NCI-H526 treated with DMSO at 0.1 percent for 48 hours (cell line): ENCODE data around the gene IGF2BP2.
"Not testable (repeated sequence)": the region's sequence is repeated elsewhere in the genome, so short reads cannot be mapped to it uniquely, and the experiment has no call there.

Source experiments
- DNase-seq: peaks from one replicate; lab custom pipeline; 2025; lab: John Stamatoyannopoulos, UW

Gene IGF2BP2

GRCh38 chr3:185659942-185660921 is 164.6 kb downstream of the IGF2BP2 start:
- peak; percentile 20 for DNase-seq

DNA sequence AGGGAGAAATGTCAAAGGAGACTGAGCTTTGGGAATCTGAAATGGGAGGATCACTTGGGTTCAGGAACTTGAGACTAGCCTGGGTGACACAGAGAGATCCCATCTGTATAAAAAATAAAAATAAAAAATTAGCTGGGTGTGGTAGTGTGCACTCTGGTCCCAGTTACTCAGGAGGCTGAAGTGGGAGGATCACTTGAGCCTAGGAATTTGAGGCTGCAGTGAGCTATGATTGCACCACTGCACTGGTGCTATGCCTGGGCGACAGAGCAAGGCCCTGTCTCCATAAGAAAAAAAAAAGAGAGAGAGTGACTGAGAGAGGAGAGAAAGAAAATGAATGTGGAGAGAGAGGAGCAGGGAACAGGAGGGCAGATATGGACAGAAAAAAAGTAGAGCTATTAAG is 165.9 kb downstream of the IGF2BP2 start:
- no peak for DNase-seq

- DNase-seq, result no peak
These were observed 166.3 kb downstream of the IGF2BP2 start for GRCh38 chr3:185658504-185658912.

- DNase-seq, result no peak
These were observed 166.9 kb downstream of the IGF2BP2 start for GRCh38 chr3:185657691-185658503.

DNA sequence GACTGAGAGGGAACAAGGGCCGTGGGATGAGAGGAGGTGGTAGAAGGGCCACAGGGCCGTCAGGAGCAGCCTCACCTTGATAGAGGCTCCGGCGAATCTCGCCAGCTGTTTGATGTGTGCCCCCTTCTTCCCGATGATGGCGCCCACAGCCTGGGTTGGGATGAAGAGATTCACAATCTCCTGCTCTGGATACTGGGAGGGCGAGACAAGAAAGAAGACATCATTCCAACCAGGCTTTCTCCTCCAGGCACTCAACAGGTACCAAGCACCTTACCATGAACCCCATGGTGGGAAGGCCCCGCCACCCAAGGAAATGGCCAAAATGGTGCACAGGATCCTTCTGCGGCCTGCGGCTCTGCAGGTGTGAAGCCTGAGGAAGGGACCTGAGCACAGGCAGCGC is 167.6 kb downstream of the IGF2BP2 start:
- DNase-seq, result no peak

- DNase-seq, result no peak
These were observed 168.5 kb downstream of the IGF2BP2 start for GRCh38 chr3:185656321-185656840.

DNA sequence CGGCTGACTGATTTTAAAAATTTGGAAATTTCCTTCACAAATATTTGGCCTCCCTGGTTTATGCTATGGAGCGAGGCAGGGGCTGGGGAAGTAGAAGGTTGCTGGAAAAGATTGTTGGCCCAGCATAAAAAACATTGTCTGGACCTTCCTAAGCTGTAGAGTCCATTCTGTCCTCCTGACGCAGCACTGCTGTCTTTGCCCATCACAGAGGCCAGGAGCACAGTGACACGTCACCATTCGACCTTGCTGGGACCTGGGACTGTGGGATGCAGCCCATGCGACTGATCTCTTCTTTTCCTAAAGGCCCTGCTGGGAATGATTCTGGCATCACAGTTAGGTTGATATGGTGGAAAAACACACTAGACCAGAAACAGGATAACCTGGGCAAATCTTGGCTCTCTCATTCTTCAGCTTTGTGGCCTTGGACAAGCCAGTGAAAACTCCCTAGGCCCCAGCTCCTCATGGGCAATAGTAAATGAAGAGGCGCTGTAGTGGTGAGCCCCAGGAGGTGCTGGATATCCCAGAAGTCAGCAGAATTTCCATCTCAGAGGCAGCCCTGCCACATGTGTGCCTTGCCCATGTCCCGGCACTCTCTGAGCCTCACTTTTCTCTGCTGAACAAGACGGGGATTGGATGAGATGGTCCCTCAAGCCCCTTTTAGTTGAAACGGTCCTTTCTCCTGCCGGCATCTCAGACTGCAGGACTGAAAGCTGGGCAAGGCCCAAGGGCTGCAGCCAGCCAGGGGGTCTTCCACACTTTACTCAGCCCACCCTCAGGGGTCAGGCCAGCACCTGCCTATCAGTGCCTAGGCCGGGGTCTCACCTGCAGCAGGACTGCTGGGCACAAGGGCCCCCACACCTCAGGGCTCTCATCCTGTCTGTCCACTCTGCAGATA is 169.2 kb downstream of the IGF2BP2 start:
- no peak for DNase-seq

DNA sequence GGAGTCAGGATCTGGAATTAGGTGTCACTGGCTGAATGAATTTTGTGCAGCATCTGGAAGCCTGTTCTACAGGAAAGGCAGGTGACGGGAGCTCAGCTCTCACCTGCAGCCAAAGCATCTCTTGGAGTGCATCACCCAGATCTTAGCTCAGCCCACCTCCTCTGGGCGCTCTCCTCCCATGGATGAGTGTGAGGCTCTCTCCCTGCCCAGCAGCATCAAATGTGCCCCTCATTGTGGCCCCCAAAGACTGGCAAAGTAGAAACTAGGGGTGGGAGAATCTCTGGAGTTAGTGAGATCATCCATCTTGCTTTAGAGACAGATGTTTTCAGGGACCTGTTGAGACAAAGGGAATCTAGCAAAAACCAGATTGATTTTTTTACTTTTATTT is 170.1 kb downstream of the IGF2BP2 start:
- no peak for DNase-seq

DNA sequence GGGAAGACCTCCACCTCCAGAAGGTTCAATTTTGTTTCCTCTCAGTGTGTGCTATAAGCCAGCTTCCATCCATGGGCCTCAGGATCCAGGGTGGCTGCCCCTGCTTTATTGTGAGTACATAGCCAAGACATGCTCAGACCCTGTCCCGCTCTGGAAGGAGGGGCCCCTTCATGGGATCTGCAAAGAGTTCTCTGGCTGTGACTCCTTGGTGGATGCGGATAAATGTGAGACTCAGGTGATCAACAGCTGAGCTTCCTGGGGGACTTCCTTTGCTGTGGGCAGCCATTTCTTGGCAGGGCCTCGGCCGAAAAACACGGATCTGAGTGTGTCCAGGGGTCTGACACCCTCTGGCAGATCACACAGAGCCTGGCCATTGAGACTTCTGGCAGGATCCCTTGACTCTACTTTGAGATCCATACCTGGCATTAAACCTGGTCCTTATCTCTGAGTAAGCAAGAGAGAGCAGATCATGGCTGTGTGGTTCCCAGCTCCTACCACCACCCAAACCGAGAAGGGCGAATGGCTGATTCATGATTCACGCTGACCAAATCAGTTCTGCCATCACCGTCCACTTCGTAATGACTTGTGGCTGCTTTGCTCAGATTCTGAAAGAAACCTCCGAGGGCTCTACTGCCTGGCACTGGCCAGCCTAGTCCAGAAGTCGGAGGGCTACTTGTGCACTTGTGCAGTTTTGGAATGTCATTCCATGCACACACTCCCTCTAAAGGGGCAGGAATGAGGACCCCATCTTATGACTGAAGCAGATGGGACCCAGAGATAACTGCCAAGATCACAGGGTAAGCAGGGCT is 170.7 kb downstream of the IGF2BP2 start:
- no peak for DNase-seq

GRCh38 chr3:185651971-185652370 is 172.9 kb downstream of the IGF2BP2 start:
- DNase-seq, result no peak

DNA sequence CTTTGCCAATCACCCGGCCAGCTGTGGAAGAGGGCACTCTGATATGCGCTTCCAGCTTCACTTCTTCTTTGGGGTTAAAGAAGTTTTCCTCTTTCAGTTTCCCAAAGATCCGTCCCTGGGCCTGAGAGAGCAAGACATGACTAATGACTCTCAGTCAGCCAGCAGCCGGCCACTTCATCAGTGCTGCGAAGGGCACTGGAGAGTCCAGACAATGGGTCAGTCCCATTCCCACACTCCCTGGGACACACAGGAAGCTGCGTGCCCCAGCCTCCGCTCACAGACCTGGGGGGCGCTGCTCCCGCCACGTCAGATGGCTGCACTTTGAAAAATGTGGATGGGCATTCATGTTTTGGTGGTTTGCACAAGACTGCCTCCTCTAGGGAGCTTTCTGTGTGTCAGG is 175.4 kb downstream of the IGF2BP2 start:
- no peak for DNase-seq

DNA sequence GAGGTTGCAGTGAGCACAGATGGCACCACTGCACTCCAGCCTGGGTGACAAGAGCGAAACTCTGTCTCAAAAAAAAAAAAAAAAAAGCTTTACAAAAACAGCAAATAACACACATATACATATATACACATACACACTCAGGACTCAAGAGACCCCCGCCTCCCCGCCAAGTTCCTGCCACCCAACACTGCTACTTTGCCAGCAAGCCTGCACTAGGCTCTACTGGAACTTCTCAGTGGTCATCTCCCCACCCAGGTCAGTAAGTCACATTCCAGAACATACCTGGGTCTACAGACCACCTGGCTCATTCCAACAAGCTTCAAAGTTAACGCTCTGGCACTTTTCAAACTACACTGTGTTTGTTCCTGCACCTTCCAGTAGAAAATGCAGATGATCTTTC is 176.4 kb downstream of the IGF2BP2 start:
- DNase-seq, result no peak

- no peak for DNase-seq
These were observed 177.0 kb downstream of the IGF2BP2 start for GRCh38 chr3:185647880-185648210.

DNA sequence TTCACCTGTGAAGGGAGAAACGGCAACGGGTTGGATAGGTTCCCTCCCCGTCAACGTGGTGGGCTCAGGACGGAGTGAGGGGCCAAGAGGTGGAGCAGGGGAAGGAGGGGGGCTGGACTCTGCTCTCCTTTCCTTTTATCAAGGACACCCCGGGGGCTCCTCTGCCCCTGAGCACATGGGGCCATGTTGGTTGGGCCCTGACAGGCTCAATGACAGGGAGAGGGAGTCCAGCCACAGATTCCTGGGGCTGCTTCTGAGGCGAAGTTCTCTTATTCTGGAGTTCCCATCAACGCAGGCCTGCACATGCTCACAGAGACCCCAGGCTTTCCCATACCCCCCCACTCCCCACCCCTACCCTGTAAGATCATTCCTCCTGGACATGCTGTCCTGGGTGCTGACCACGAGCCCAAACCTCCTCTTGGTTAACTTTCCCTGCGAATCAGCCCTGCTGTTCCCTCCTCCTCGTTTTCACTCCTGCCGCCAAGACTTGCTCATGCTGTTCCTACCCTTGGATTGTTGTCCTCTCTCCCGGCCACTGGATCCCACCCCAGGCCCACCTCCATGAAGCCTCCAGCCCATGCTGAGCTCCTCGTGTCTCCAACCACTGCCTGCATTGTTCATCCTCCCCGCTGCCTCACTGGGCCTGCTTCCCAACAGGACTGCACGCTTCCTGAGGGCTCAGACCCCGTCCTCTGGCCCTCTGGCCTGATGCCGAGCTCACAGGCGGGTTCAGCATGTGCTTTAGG is 177.5 kb downstream of the IGF2BP2 start:
- no peak for DNase-seq

DNA sequence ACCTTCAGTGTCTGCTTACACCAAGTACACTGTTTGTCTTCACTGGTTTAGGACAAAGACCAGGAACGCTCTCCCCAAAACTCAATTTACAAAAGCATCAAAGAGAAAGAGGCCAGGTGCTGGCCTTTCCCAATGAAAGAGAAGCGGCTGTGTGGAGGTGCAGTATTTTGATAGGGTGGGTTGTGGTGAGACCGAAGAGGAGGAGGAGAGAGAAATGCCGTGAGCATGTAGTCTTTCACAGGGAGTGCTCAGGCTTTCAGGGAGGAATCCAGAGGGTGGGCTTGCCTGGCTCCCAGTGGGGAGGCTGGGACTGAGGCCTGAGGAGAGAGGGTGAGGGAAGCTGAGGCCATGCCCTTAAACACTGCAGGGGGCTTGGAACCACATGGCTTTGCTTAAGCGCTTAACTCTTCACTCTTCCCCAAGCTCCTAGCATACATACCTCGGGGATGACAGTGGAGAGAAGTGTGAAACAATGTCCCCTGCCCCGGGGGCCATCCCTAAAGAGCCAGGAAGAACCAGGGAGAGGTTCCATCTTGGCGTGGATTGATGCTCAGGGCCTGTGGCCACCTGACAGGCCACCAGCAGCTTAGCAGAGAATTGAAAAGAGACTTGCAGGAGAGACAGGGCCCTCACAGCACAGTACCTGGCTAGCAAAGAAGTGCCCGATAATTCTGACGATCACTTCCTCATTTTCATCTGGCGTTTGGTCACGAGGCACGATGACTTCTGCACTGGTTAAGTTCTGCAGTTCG is 178.3 kb downstream of the IGF2BP2 start:
- no peak for DNase-seq

DNA sequence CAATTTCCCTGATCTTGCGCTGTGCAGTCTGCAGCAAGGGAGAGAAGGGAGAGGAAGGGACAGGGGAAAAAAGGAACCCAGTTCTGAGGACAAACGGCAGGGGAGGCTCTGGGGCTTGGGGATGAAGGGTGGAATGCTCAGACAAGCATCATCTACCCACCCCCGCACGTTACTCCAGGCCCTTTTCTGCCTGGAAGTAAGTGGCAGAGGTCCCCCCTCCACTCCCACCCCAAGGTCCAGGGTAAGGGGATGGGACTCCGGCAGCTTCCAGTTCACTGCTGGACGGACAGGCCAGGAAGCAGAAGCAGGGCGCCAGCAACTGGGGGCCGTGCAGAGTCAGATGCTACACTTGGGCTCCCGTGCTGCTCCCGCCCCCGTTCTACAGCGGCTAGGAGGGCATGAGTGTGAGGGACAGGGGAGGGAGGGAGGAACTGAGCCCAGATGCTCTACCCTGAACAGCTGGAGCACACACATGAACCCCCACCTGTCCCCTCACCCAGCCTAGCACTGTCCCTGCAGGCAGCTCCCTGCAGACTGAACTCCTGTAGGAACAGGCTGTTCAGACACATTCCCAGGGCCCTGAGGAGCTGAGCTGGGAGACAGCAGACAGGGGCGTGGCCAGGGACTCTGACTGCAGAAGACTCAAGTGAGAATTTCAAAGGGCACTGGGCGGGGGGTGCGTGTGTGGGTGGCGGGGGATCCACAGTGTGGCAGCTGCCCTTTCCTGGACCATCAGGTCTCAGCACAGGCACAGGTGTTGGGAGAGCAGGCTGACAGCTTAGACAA is 179.1 kb downstream of the IGF2BP2 start:
- DNase-seq, result no peak

- DNase-seq, result not testable (repeated sequence)
These were observed 179.7 kb downstream of the IGF2BP2 start for GRCh38 chr3:185645191-185645590.

GRCh38 chr3:185640308-185640707 is 184.5 kb downstream of the IGF2BP2 start:
- DNase-seq, result no peak
